ENCODE results near the gene IPO13. TPM values are rescaled to one million over a fixed set of nuclear protein-coding genes. Genes with fewer than 3 reads are reported as not detected.

Gene IPO13
- total RNA-seq, 4 donors from 2014 or later: 22.7 to 64.9 (median 36.5) TPM

GRCh38 chr1:44012404-44012803, 65.7 kb downstream of the IPO13 start:
- intact Hi-C loops (cut with DNase I; ENCODE audit: low total_unique reads) (no loop called here), in situ Hi-C loops (cut with MboI; ENCODE audit: low pct_ligation_motif_present in 1 of 4, low pct_unique_long_range_greater_than_20kb in 1 of 4, low sequenced_read_pairs in 3 of 4) (no loop called here)
- no peaks in the 10 kb centered on the region for H3K36me3 ChIP-seq
- H3K9me3 ChIP-seq: no peaks in the 10 kb centered on the region
- H3K4me3 ChIP-seq: no peak overlapping the region
- no peak overlapping the region for H3K27ac ChIP-seq
- TF ChIP-seq CTCF (IDR thresholded peaks at IDR 0.05) (no peak), POLR2A (IDR thresholded peaks at IDR 0.05) (no peak), EP300 (IDR thresholded peaks at IDR 0.05; ENCODE audit: low read depth) (no peak), POLR2AphosphoS5 (IDR thresholded peaks at IDR 0.05) (no peak)
- peak; percentile 46 for DNase-seq
- peaks cover 7 to 46% (median 29%) of the 10 kb centered on the region in 4 donors for H3K4me1 ChIP-seq
- H3K27me3 ChIP-seq: no peaks in the 10 kb centered on the region
- WGBS, 2 donors (ENCODE audit: low coverage in 1 of 2): 66% methylated on average over 2 of the region's 2 CpGs; no CpG with 5 or more reads in 1 of the 2 donors

- no peaks in the 10 kb centered on the region for H3K9me3 ChIP-seq
- H3K4me1 ChIP-seq: peaks cover 7 to 46% (median 29%) of the 10 kb centered on the region in 4 donors
- peak overlapping the region in 1 of 4 donors; percentile 77 for H3K27ac ChIP-seq
- DNase-seq: no peak
- no peaks in the 10 kb centered on the region for H3K27me3 ChIP-seq
- TF ChIP-seq POLR2A (IDR thresholded peaks at IDR 0.05) (no peak), EP300 (IDR thresholded peaks at IDR 0.05; ENCODE audit: low read depth) (no peak), CTCF (IDR thresholded peaks at IDR 0.05) (no peak), POLR2AphosphoS5 (IDR thresholded peaks at IDR 0.05) (no peak)
- H3K36me3 ChIP-seq: no peaks in the 10 kb centered on the region
- no peak overlapping the region for H3K4me3 ChIP-seq
- in situ Hi-C loops (cut with MboI; ENCODE audit: low pct_ligation_motif_present in 1 of 4, low pct_unique_long_range_greater_than_20kb in 1 of 4, low sequenced_read_pairs in 3 of 4): no loop called here
- 60% methylated on average over 11 of the region's 13 CpGs; no CpG with 5 or more reads in 1 of the 2 donors for WGBS, 2 donors (ENCODE audit: low coverage in 1 of 2)
- intact Hi-C loops (cut with DNase I; ENCODE audit: low total_unique reads): no loop called here
Measured at GRCh38 chr1:44012941-44013609, 66.3 kb downstream of the IPO13 start.

- 83 to 100% methylated on average over 3 to 5 of the region's 5 CpGs for WGBS, 2 donors (ENCODE audit: low coverage in 1 of 2)
- Histone ChIP-seq H3K27me3 (no peaks in the 10 kb centered on the region), H3K27ac (peak overlapping the region; percentile 47 to 83 (median 78)), H3K4me3 (no peak overlapping the region), H3K36me3 (no peaks in the 10 kb centered on the region), H3K4me1 (peaks cover 7 to 46% (median 29%) of the 10 kb centered on the region in 4 donors), H3K9me3 (no peaks in the 10 kb centered on the region)
- in situ Hi-C loops (cut with MboI; ENCODE audit: low pct_ligation_motif_present in 1 of 4, low pct_unique_long_range_greater_than_20kb in 1 of 4, low sequenced_read_pairs in 3 of 4): no loop called here
- TF ChIP-seq CTCF (IDR thresholded peaks at IDR 0.05) (no peak), EP300 (IDR thresholded peaks at IDR 0.05; ENCODE audit: low read depth) (no peak), POLR2A (IDR thresholded peaks at IDR 0.05) (no peak), POLR2AphosphoS5 (IDR thresholded peaks at IDR 0.05) (no peak)
- DNase-seq: no peak
- intact Hi-C loops (cut with DNase I; ENCODE audit: low total_unique reads): no loop called here
Measured at GRCh38 chr1:44013949-44014348, 67.2 kb downstream of the IPO13 start.

- intact Hi-C loops (cut with DNase I; ENCODE audit: low total_unique reads): no loop called here
- DNase-seq: peak; percentile 68
- whole genome bisulfite sequencing, 2 donors (ENCODE audit: low coverage in 1 of 2): 76 to 88% methylated on average over 1 to 8 of the region's 8 CpGs
- Histone ChIP-seq H3K36me3 (no peaks in the 10 kb centered on the region), H3K27ac (peak overlapping the region; percentile 47 to 83 (median 78)), H3K27me3 (no peaks in the 10 kb centered on the region), H3K4me1 (peaks cover 7 to 46% (median 29%) of the 10 kb centered on the region in 4 donors), H3K4me3 (no peak overlapping the region), H3K9me3 (no peaks in the 10 kb centered on the region)
- TF ChIP-seq POLR2AphosphoS5 (IDR thresholded peaks at IDR 0.05) (peak in 2 of 3 donors; percentile 52 to 79), POLR2A (IDR thresholded peaks at IDR 0.05) (peak; percentile 62), CTCF (IDR thresholded peaks at IDR 0.05) (no peak)
- in situ Hi-C loops (cut with MboI; ENCODE audit: low pct_ligation_motif_present in 1 of 4, low pct_unique_long_range_greater_than_20kb in 1 of 4, low sequenced_read_pairs in 3 of 4): no loop called here
Measured at GRCh38 chr1:44014365-44015104, 67.8 kb downstream of the IPO13 start.

All from transverse colon (tissue), 4 donors.